ENCODE results near the gene SCFD2. TPM values are rescaled to one million over a fixed set of nuclear protein-coding genes. Genes with fewer than 3 reads are reported as not detected.

SCFD2 gene
- total and polyA plus RNA-seq, 2 donors (not counting 3 experiments of a cell fraction or from before 2014, with no cell fraction given) = 12.3 to 22.8 TPM

- Histone ChIP-seq H3K36me3 (ENCODE audit: control insufficient read depth in 2 of 2, extremely low read depth in 1 of 2, insufficient read depth in 2 of 2, low read length in 2 of 2) (no peaks in the 10 kb centered on the region), H3K9me3 (replicated peaks; ENCODE audit: control insufficient read depth, insufficient read depth, low read length) (no peaks in the 10 kb centered on the region), H2AFZ (ENCODE audit: low read depth, low read length) (no peak overlapping the region), H4K20me1 (replicated peaks; ENCODE audit: control insufficient read depth, extremely low read depth, insufficient read depth, low read length) (no peaks in the 10 kb centered on the region), H3K9ac (replicated peaks; ENCODE audit: extremely low read depth, insufficient read depth, low read length) (no peak overlapping the region), H3K27ac (ENCODE audit: insufficient read depth, low read depth, low read length) (no peak overlapping the region), H3K27me3 (ENCODE audit: control insufficient read depth in 2 of 2, insufficient read depth in 2 of 2, low read length in 2 of 2) (no peaks in the 10 kb centered on the region), H3K79me2 (ENCODE audit: control insufficient read depth, insufficient read depth, low read length) (no peaks in the 10 kb centered on the region), H3K4me2 (ENCODE audit: insufficient read depth, low read length) (no peak overlapping the region), H3K9me1 (replicated peaks; ENCODE audit: control insufficient read depth, extremely low read depth, insufficient read depth, low read length) (no peaks in the 10 kb centered on the region), H3K4me3 (replicated peaks in 1 of 3; ENCODE audit: insufficient read depth in 1 of 3, low read depth in 1 of 3, low read length in 3 of 3) (no peak overlapping the region), H3K4me1 (ENCODE audit: control insufficient read depth, extremely low read depth, insufficient read depth, low read length) (peaks cover 4% of the 10 kb centered on the region)
- DNase-seq (ENCODE audit: low read depth, low spot score) (no peak), FAIRE-seq (no peak)
- dilution Hi-C loops (cut with MboI; ENCODE audit: extremely low pct_ligation_motif_present, low sequenced_read_pairs) = no loop called here
- intact Hi-C loops (cut with micrococcal nuclease) = no loop called here
- ChIA-PET CTCF (no interaction called here), POLR2A (no interaction called here)
- TF ChIP-seq GATA2 (IDR thresholded peaks at IDR 0.05; ENCODE audit: insufficient read depth, insufficient read length, low read depth, low read length) (no peak), CTCF (IDR thresholded peaks at IDR 0.05; ENCODE audit: extremely low read depth in 1 of 2, insufficient read depth in 1 of 2, low read depth in 1 of 2, low read length in 2 of 2) (no peak), EZH2 (IDR thresholded peaks at IDR 0.05; ENCODE audit: borderline replicate concordance, low read depth, low read length, severe bottlenecking) (no peak), POLR2A (IDR thresholded peaks at IDR 0.05; ENCODE audit: low read depth, low read length) (no peak), POLR2AphosphoS5 (IDR thresholded peaks at IDR 0.05; ENCODE audit: insufficient read depth, low read depth, low read length) (no peak), FOS (IDR thresholded peaks at IDR 0.05; ENCODE audit: borderline replicate concordance, insufficient read depth, low read length) (no peak), MYC (IDR thresholded peaks at IDR 0.05; ENCODE audit: low read depth, low read length) (no peak), JUN (IDR thresholded peaks at IDR 0.05; ENCODE audit: borderline replicate concordance, insufficient read depth, insufficient read length, low read depth) (no peak), MAX (IDR thresholded peaks at IDR 0.05; ENCODE audit: insufficient read depth, insufficient read length) (no peak)
- no TSS peak for BruUV-seq (replicated peaks)
Measured at GRCh38 chr4:52931243-52931642, 434.6 kb downstream of the SCFD2 start.
